HepG2 (cell line): ENCODE measurements around the gene CTNNBIP1. TPM values are rescaled to one million over a fixed set of nuclear protein-coding genes. Genes with fewer than 3 reads are reported as not detected.

Experiments used
- ATAC-seq: fragments of 200-7000 bp; cut with Tn5 transposase; 3 replicates; pipeline ENCODE4 v1.9.1; 2020; ENCODE audit warnings: mild to moderate bottlenecking, moderate library complexity
- BruUV-seq: library from RNA; stranded (reverse); fragments of 400-500 nt; replicated peaks from 2 replicates; lab custom pipeline; 2021; lab: Mats Ljungman, UMichigan
- CTCF ChIA-PET: fragments of 300-600 bp; formaldehyde crosslinking; extraction: SDS; loops from one replicate; lab custom pipeline; 2021; ENCODE audit warnings: low total read pairs, inconsistent platforms, low intra/inter-chr PET ratio; lab: Yijun Ruan, JAX
- POLR2A ChIA-PET: fragments of 350-600 bp; sonication (Branson Sonifier 250); formaldehyde crosslinking; loops from one replicate; lab custom pipeline; 2020; ENCODE audit warnings: antibody characterized with exemption, inconsistent platforms; lab: Yijun Ruan, JAX
- DNase-seq: peaks from one replicate; pipeline ENCODE4 v3.0.0-alpha.2; 2015; ENCODE audit warnings: low spot score
- FAIRE-seq: peaks from 3 replicates; lab custom pipeline; 2011; peaks lifted over from hg19 to GRCh38; lab: Jason Lieb, UNC
- H2AFZ ChIP-seq: one replicate; pipeline ENCODE4 v1.6.1; 2011; ENCODE audit warnings: low read length, inconsistent platforms
- H3K27ac ChIP-seq: fragments of 300-600 bp; 3 replicates; pipeline ENCODE4 v1.8.0; 2011; ENCODE audit warnings: mixed run types, mild to moderate bottlenecking, mixed read lengths, low read length, inconsistent platforms; ENCODE audit not compliant: insufficient read depth; ENCODE audit errors: extremely low read length
- H3K27me3 ChIP-seq, 2 experiments: fragments of 200-600 bp in 1 of 2; 2 replicates in 1 of 2; 3 replicates in 1 of 2; pipeline versions ENCODE4 v1.6.0 to v1.8.0; 2011; ENCODE audit warnings: low read length in 2 of 2, mild to moderate bottlenecking in 2 of 2, moderate library complexity in 2 of 2, inconsistent platforms in 1 of 2; ENCODE audit not compliant: insufficient read depth in 2 of 2, control insufficient read depth in 1 of 2
- H3K36me3 ChIP-seq, 2 experiments: fragments of 200-600 bp in 1 of 2; replicated peaks in 1 of 2; 2 replicates in 1 of 2; 3 replicates in 1 of 2; pipeline versions ENCODE4 v1.5.1 to v1.8.0; 2011; ENCODE audit warnings: low read length in 2 of 2, inconsistent platforms in 1 of 2; ENCODE audit not compliant: insufficient read depth in 2 of 2, control insufficient read depth in 1 of 2
- H3K4me1 ChIP-seq: 2 replicates; pipeline ENCODE4 v1.5.1; 2012; ENCODE audit warnings: low read length, inconsistent platforms; ENCODE audit not compliant: insufficient read depth
- H3K4me2 ChIP-seq: 2 replicates; pipeline ENCODE4 v1.6.0; 2011; ENCODE audit warnings: low read depth, low read length, inconsistent platforms
- H3K4me3 ChIP-seq, 3 experiments: fragments of 200-600 bp in 1 of 3; sonication (generic), shearing (Covaris generic) in 1 of 3; replicated peaks in 1 of 3; 2 replicates each; pipeline ENCODE4 v1.5.1; 2011 to 2016; ENCODE audit warnings: low read length in 3 of 3, inconsistent platforms in 2 of 3, low read depth in 2 of 3, mild to moderate bottlenecking in 2 of 3, control low read depth in 1 of 3, mixed read lengths in 1 of 3; ENCODE audit not compliant: insufficient read depth in 1 of 3
- H3K79me2 ChIP-seq: one replicate; pipeline ENCODE4 v1.6.1; 2011; ENCODE audit warnings: low read length, inconsistent platforms; ENCODE audit not compliant: insufficient read depth
- H3K9ac ChIP-seq: 2 replicates; pipeline ENCODE4 v1.6.0; 2011; ENCODE audit warnings: mild to moderate bottlenecking, low read depth, low read length, inconsistent platforms; ENCODE audit not compliant: insufficient read depth
- H3K9me3 ChIP-seq: 2 replicates; pipeline ENCODE4 v1.5.1; 2012; ENCODE audit warnings: mild to moderate bottlenecking, low read length
- H4K20me1 ChIP-seq: 2 replicates; pipeline ENCODE4 v1.6.0; 2011; ENCODE audit warnings: inconsistent platforms, mild to moderate bottlenecking, low read length, moderate library complexity; ENCODE audit not compliant: insufficient read depth
- AHR ChIP-seq: IDR thresholded peaks from 2 replicates; pipeline ENCODE4 v1.6.1; 2018; ENCODE audit warnings: missing genetic modification reagents, missing compliant biosample characterization
- ZBTB44 ChIP-seq: sonication (generic); formaldehyde crosslinking; IDR thresholded peaks from 2 replicates; pipeline ENCODE4 v1.4.0; 2020; ENCODE audit warnings: missing genetic modification reagents
- ZNF343 ChIP-seq: sonication (generic); formaldehyde crosslinking; IDR thresholded peaks from 2 replicates; pipeline ENCODE4 v1.4.0; 2020; ENCODE audit warnings: mild to moderate bottlenecking, missing genetic modification reagents
- WGBS: methylation state at CpG from one replicate; pipeline ENCODE4 v1.1.6; 2017; ENCODE audit warnings: low lambda C conversion rate; 5-methylcytosine and 5-hydroxymethylcytosine counted together
- in situ Hi-C: cut with HindIII; loops from 2 replicates; pipeline ENCODE4 v1.10.0; 2017; ENCODE audit warnings: low pct_unique_long_range_greater_than_20kb; ENCODE audit not compliant: extremely low pct_ligation_motif_present
- intact Hi-C: fragments of 100-400 bp; cut with micrococcal nuclease; formaldehyde crosslinking; loops from one replicate; pipeline ENCODE4 v1.10.0; 2022; ENCODE audit not compliant: unreplicated experiment
- polyA plus RNA-seq, 8 experiments: library from polyadenylated mRNA; depleted of rRNA in 3 of 8; stranded (reverse) in 7 of 8; unstranded in 1 of 8; fragments of >200 nt; fragmentation: Illumina TruSeq in 4 of 8; extraction: Trizol in 4 of 8; gene quantifications; 2 replicates each; pipeline versions ENCODE4 v1.2.1 to v1.2.3, GENCODE V29; 2011 to 2016; ENCODE audit warnings: low read depth in 4 of 8, missing spikeins in 1 of 8, mixed read lengths in 1 of 8; ENCODE audit not compliant: insufficient read depth in 1 of 8
- total RNA-seq, 5 experiments: library from RNA; depleted of rRNA; stranded (reverse); fragments of >200 nt; fragmentation: Illumina TruSeq; extraction: Trizol; gene quantifications; 2 replicates each; pipeline ENCODE4 v1.2.3, GENCODE V29; 2016; ENCODE audit warnings: low read depth in 1 of 5
- TF ChIP-seq, protein P1 (sequence below): sonication (generic); formaldehyde crosslinking; IDR thresholded peaks from 2 replicates; pipeline ENCODE4 v1.5.0; 2020; ENCODE audit warnings: mild to moderate bottlenecking, missing genetic modification reagents
- TF ChIP-seq, protein P2 (sequence below): sonication (generic); formaldehyde crosslinking; IDR thresholded peaks from 2 replicates; pipeline ENCODE4 v1.5.0; 2020; ENCODE audit warnings: missing genetic modification reagents

Gene CTNNBIP1
- total and polyA plus RNA-seq, 2 of the 13 experiments (the other 11 are each of a cell fraction or from before 2014, with no cell fraction given): 71.7 to 83.0 TPM

GRCh38 chr1:9872430-9873165 lies 37.5 kb downstream of the CTNNBIP1 start:
- Histone ChIP-seq H3K9me3 (no peaks in the 10 kb centered on the region), H3K27me3 (no peaks in the 10 kb centered on the region), H3K4me2 (no peak overlapping the region), H4K20me1 (no peaks in the 10 kb centered on the region), H3K36me3 (peaks cover 11 to 16% of the 10 kb centered on the region in 2 experiments; a peak in 3 of 5 replicates), H3K79me2 (no peaks in the 10 kb centered on the region), H3K4me1 (peaks cover 57% of the 10 kb centered on the region), H3K9ac (no peak overlapping the region), H3K27ac (no peak overlapping the region), H3K4me3 (no peak overlapping the region), H2AFZ (no peak overlapping the region)
- in situ Hi-C loops (loop anchor here (5.0 to 10.0 kb wide), 2 partner anchors 70 to 162 kb away; partner anchors contain the start of genes LZIC, NMNAT1 and UBE4B), intact Hi-C loops (no loop called here)
- ChIA-PET CTCF (no interaction called here), POLR2A (interaction anchor here (1.3 to 1.9 kb wide), 2 partner anchors 42 to 71 kb away, joined by 3 to 7 read pairs; partner anchors contain the start of genes LZIC and NMNAT1)
- TF ChIP-seq, protein P1, sequence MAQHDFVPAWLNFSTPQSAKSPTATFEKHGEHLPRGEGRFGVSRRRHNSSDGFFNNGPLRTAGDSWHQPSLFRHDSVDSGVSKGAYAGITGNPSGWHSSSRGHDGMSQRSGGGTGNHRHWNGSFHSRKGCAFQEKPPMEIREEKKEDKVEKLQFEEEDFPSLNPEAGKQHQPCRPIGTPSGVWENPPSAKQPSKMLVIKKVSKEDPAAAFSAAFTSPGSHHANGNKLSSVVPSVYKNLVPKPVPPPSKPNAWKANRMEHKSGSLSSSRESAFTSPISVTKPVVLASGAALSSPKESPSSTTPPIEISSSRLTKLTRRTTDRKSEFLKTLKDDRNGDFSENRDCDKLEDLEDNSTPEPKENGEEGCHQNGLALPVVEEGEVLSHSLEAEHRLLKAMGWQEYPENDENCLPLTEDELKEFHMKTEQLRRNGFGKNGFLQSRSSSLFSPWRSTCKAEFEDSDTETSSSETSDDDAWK: no peak
- no peak for TF ChIP-seq AHR (CRISPR knock-in tag)
- no peak for ATAC-seq
- BruUV-seq: no TSS peak
- FAIRE-seq: no peak
- DNase-seq: no peak
- 78% methylated on average over 5 of the region's 11 CpGs for WGBS

DNA sequence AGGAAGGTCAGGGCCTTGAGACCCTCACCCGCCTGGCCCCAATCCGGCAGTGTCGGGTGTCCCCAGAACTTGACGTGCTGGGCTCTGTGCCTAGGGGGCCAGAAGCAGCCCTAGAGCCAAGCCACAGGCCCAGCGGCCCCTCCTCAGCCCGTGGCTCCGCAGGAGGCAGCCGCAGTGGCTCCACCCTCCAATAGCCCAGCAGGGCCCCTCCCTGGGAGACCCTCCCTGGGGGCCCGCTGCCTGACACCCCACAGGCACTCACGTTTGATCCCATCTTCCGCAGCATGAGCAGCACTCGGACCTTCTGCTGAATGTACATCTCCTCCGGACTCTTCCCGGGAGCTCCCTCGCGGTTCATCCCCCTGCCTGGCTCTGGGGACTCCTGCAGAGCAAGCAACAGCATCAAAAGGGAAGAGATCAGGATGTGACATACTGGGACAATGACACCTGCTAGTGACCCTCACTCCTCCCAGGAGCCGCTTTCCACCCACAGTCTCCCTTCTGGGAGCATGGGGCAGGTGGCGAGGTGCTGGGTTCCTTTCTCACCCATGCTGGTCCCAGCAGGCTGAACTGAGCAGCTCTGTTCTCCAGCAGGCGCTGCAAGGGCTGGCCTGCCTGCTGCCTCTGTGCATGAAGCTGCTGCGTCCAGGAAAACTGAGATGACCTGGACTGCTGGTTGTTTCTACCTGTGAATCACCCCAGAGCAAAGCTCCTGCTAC lies 38.2 kb downstream of the CTNNBIP1 start:
- ChIA-PET CTCF (no interaction called here), POLR2A (interaction anchor here (1.9 kb wide), 1 partner anchor 71 kb away, joined by 7 read pairs; the partner anchor contains the start of genes LZIC and NMNAT1)
- no peak for ATAC-seq
- no peaks in the 10 kb centered on the region for H3K9me3 ChIP-seq
- H3K4me3 ChIP-seq: no peak overlapping the region
- H3K79me2 ChIP-seq: no peaks in the 10 kb centered on the region
- H3K4me2 ChIP-seq: no peak overlapping the region
- in situ Hi-C loops: loop anchor here (5.0 to 10.0 kb wide), 2 partner anchors 70 to 163 kb away; partner anchors contain the start of genes LZIC, NMNAT1 and UBE4B
- no peak for DNase-seq
- no peak overlapping the region for H2AFZ ChIP-seq
- 97% methylated on average over 11 of the region's 20 CpGs for WGBS
- BruUV-seq: no TSS peak
- intact Hi-C loops: no loop called here
- no peaks in the 10 kb centered on the region for H3K27me3 ChIP-seq
- no peaks in the 10 kb centered on the region for H4K20me1 ChIP-seq
- H3K36me3 ChIP-seq: peaks cover 13 to 19% of the 10 kb centered on the region in 2 experiments; a peak in 4 of 5 replicates
- no peak for FAIRE-seq
- no peak overlapping the region for H3K27ac ChIP-seq
- H3K9ac ChIP-seq: no peak overlapping the region
- H3K4me1 ChIP-seq: peaks cover 57% of the 10 kb centered on the region
- TF ChIP-seq, protein P2, sequence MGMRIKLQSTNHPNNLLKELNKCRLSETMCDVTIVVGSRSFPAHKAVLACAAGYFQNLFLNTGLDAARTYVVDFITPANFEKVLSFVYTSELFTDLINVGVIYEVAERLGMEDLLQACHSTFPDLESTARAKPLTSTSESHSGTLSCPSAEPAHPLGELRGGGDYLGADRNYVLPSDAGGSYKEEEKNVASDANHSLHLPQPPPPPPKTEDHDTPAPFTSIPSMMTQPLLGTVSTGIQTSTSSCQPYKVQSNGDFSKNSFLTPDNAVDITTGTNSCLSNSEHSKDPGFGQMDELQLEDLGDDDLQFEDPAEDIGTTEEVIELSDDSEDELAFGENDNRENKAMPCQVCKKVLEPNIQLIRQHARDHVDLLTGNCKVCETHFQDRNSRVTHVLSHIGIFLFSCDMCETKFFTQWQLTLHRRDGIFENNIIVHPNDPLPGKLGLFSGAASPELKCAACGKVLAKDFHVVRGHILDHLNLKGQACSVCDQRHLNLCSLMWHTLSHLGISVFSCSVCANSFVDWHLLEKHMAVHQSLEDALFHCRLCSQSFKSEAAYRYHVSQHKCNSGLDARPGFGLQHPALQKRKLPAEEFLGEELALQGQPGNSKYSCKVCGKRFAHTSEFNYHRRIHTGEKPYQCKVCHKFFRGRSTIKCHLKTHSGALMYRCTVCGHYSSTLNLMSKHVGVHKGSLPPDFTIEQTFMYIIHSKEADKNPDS (CRISPR knock-in tag): no peak
- TF ChIP-seq ZNF343 (no peak), ZBTB44 (CRISPR knock-in tag) (no peak)
